HepG2 (cell line): Measurements from ENCODE around the gene VKORC1. TPM values are rescaled to one million over a fixed set of nuclear protein-coding genes. Genes with fewer than 3 reads are reported as not detected.
A peak's percentile ranks its signal among the peaks of the same experiment; 100 is the strongest.

Source experiments
- CREB1 ChIP-seq, 2 experiments: fragments of 450-650 bp in 1 of 2; IDR thresholded peaks; 2 replicates each; pipeline ENCODE4 v1.6.1; 2016 to 2017; ENCODE audit warnings: control low read depth in 1 of 2, mild to moderate bottlenecking in 1 of 2, missing compliant biosample characterization in 1 of 2, missing genetic modification characterization in 1 of 2
- DMAP1 ChIP-seq: IDR thresholded peaks from 2 replicates; pipeline ENCODE4 v1.6.1; 2016
- KAT7 ChIP-seq: IDR thresholded peaks from 2 replicates; pipeline ENCODE4 v1.6.1; 2018; ENCODE audit warnings: borderline replicate concordance, missing compliant biosample characterization
- KLF13 ChIP-seq: sonication (generic); formaldehyde crosslinking; IDR thresholded peaks from 2 replicates; pipeline ENCODE4 v1.4.0; 2020; ENCODE audit warnings: mild to moderate bottlenecking, missing genetic modification reagents
- LCORL ChIP-seq, 2 experiments: fragments of 450-650 bp in 1 of 2; sonication (generic) in 1 of 2; formaldehyde crosslinking in 1 of 2; IDR thresholded peaks; 2 replicates each; pipeline versions ENCODE4 v1.5.0 to v1.6.1; 2017 to 2020; ENCODE audit warnings: antibody characterized with exemption in 1 of 2, missing genetic modification reagents in 1 of 2
- NR3C1 ChIP-seq: sonication (generic); formaldehyde crosslinking; IDR thresholded peaks from 2 replicates; pipeline ENCODE4 v1.4.0; 2020; ENCODE audit warnings: missing genetic modification reagents
- PPARG ChIP-seq: conservative IDR thresholded peaks from 2 replicates; pipeline ENCODE4 v1.6.1; 2016; ENCODE audit warnings: missing biosample characterization, missing genetic modification reagents
- RBFOX2 ChIP-seq: fragments of 200-400 bp; formaldehyde crosslinking; IDR thresholded peaks from 2 replicates; pipeline ENCODE4 v1.6.1; 2017; ENCODE audit warnings: low read depth, mild to moderate bottlenecking, low read length
- SPEN ChIP-seq: sonication (generic); formaldehyde crosslinking; IDR thresholded peaks from 2 replicates; pipeline ENCODE4 v1.5.1; 2020; ENCODE audit warnings: low read depth, mild to moderate bottlenecking, missing genetic modification reagents
- ZBTB42 ChIP-seq: sonication (generic); formaldehyde crosslinking; IDR thresholded peaks from 2 replicates; pipeline ENCODE4 v1.5.0; 2020; ENCODE audit warnings: mild to moderate bottlenecking, missing genetic modification reagents
- ZNF224 ChIP-seq: sonication (generic); formaldehyde crosslinking; IDR thresholded peaks from 2 replicates; pipeline ENCODE4 v1.5.0; 2020; ENCODE audit warnings: mild to moderate bottlenecking, missing genetic modification reagents
- ZNF878 ChIP-seq: sonication (generic); formaldehyde crosslinking; IDR thresholded peaks from 2 replicates; pipeline ENCODE4 v1.8.1; 2023; ENCODE audit warnings: mild to moderate bottlenecking, missing genetic modification reagents, moderate library complexity
- ZSCAN21 ChIP-seq: sonication (generic); formaldehyde crosslinking; IDR thresholded peaks from 2 replicates; pipeline ENCODE4 v1.8.0; 2022; ENCODE audit warnings: mild to moderate bottlenecking, missing genetic modification reagents, moderate library complexity, borderline replicate concordance
- ZSCAN30 ChIP-seq: sonication (generic); formaldehyde crosslinking; IDR thresholded peaks from 2 replicates; pipeline ENCODE4 v1.5.0; 2020; ENCODE audit warnings: mild to moderate bottlenecking, missing genetic modification reagents
- polyA plus RNA-seq, 8 experiments: library from polyadenylated mRNA; depleted of rRNA in 3 of 8; stranded (reverse) in 7 of 8; unstranded in 1 of 8; fragments of >200 nt; fragmentation: Illumina TruSeq in 4 of 8; extraction: Trizol in 4 of 8; gene quantifications; 2 replicates each; pipeline versions ENCODE4 v1.2.1 to v1.2.3, GENCODE V29; 2011 to 2016; ENCODE audit warnings: low read depth in 4 of 8, missing spikeins in 1 of 8, mixed read lengths in 1 of 8; ENCODE audit not compliant: insufficient read depth in 1 of 8
- total RNA-seq, 5 experiments: library from RNA; depleted of rRNA; stranded (reverse); fragments of >200 nt; fragmentation: Illumina TruSeq; extraction: Trizol; gene quantifications; 2 replicates each; pipeline ENCODE4 v1.2.3, GENCODE V29; 2016; ENCODE audit warnings: low read depth in 1 of 5
- TF ChIP-seq, protein P1 (sequence below): sonication (generic); formaldehyde crosslinking; IDR thresholded peaks from 2 replicates; pipeline ENCODE4 v1.4.0; 2020; ENCODE audit warnings: missing genetic modification reagents, borderline replicate concordance
- TF ChIP-seq, protein P2 (sequence below): sonication (generic); formaldehyde crosslinking; IDR thresholded peaks from 2 replicates; pipeline ENCODE4 v1.8.1; 2023; ENCODE audit warnings: mild to moderate bottlenecking, missing genetic modification reagents
- TF ChIP-seq, protein P3 (sequence below): sonication (generic); formaldehyde crosslinking; IDR thresholded peaks from 2 replicates; pipeline ENCODE4 v1.4.0; 2020; ENCODE audit warnings: missing genetic modification reagents
- TF ChIP-seq, protein P4 (sequence below): sonication (generic); formaldehyde crosslinking; IDR thresholded peaks from 2 replicates; pipeline ENCODE4 v1.5.1; 2020; ENCODE audit warnings: mild to moderate bottlenecking, missing genetic modification reagents, borderline replicate concordance
- TF ChIP-seq, protein P5 (sequence below): IDR thresholded peaks from 2 replicates; pipeline ENCODE4 v1.6.1; 2016; ENCODE audit warnings: missing biosample characterization, missing genetic modification reagents, low read depth
- TF ChIP-seq, protein P6 (sequence below): sonication (generic); formaldehyde crosslinking; IDR thresholded peaks from 2 replicates; pipeline ENCODE4 v1.4.0; 2020; ENCODE audit warnings: missing genetic modification reagents

The VKORC1 gene
- total and polyA plus RNA-seq, 2 of the 13 experiments (the other 11 are each of a cell fraction or from before 2014, with no cell fraction given): 141 to 615 TPM

DNA sequence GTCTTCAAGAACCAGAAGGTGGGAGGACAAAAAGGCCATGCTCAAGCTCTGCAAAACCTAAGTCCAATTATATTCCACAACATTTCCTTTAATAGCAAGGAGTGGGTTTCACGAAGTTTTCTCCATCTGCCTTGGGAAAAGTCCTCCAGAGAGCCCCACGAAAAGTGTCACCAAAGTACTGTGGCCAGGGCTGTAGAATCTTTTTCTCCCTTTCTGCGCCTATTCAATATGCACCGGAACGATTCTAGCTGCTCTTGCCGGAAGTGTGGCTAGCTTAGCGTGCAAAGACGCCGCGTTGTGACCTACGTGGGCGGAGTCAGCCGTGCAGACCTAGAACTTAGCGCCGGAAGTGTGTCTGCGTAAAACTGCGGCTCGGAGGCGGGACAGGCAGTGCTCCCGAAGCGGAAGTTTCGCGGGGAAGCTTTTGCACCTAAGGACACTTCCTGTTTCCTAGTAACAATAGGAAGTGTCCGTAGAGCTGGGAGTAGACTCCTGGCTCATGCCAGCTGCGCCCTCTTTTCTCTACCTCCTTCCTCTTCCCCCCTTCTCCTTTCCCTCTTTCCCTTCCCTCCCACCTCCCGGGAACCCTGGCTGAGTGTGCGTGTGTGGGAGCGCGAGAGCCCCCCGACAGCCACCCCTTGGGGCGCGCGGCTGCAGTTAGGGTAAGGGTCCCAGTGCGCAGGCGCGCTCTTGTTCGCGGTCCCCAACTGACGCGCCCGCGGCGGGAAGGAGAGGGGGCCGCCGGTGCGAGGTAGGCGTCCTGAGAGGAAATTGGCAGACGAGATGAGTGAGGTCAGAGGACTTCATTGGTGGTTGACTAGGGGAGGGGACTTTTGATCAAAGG is 20.4 kb downstream of the VKORC1 start, which contains the start of the genes ZNF646 and ZNF668 (continued):
- TF ChIP-seq, protein P1, sequence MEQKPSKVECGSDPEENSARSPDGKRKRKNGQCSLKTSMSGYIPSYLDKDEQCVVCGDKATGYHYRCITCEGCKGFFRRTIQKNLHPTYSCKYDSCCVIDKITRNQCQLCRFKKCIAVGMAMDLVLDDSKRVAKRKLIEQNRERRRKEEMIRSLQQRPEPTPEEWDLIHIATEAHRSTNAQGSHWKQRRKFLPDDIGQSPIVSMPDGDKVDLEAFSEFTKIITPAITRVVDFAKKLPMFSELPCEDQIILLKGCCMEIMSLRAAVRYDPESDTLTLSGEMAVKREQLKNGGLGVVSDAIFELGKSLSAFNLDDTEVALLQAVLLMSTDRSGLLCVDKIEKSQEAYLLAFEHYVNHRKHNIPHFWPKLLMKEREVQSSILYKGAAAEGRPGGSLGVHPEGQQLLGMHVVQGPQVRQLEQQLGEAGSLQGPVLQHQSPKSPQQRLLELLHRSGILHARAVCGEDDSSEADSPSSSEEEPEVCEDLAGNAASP (CRISPR knock-in tag): peak; percentile 82; the same call in 1 of the 2 replicates
- TF ChIP-seq ZSCAN30 (CRISPR knock-in tag) (no peak; the same call in 1 of the 2 replicates), ZNF878 (CRISPR knock-in tag) (peak; percentile 58; the same call in 1 of the 2 replicates), ZBTB42 (CRISPR knock-in tag) (no peak), PPARG (CRISPR knock-in tag) (no peak; the same call in 1 of the 2 replicates), SPEN (peak; percentile 81; the same call in 1 of the 2 replicates), ZNF224 (CRISPR knock-in tag) (no peak), ZSCAN21 (peak; percentile 51; the same call in 1 of the 2 replicates), DMAP1 (CRISPR knock-in tag) (peak; percentile 85), KLF13 (CRISPR knock-in tag) (peak; percentile 24; the same call in 1 of the 2 replicates), KAT7 (CRISPR knock-in tag) (peak; percentile 89; the same call in 1 of the 2 replicates), CREB1 (IDR thresholded peaks at IDR 0.05) (peak; percentile 90), CREB1 (CRISPR knock-in tag; IDR thresholded peaks at IDR 0.05) (peak; percentile 96), LCORL (IDR thresholded peaks at IDR 0.05) (no peak), LCORL (CRISPR knock-in tag; IDR thresholded peaks at IDR 0.05) (no peak), RBFOX2 (peak; percentile 87), NR3C1 (CRISPR knock-in tag) (no peak)
- TF ChIP-seq, protein P2, sequence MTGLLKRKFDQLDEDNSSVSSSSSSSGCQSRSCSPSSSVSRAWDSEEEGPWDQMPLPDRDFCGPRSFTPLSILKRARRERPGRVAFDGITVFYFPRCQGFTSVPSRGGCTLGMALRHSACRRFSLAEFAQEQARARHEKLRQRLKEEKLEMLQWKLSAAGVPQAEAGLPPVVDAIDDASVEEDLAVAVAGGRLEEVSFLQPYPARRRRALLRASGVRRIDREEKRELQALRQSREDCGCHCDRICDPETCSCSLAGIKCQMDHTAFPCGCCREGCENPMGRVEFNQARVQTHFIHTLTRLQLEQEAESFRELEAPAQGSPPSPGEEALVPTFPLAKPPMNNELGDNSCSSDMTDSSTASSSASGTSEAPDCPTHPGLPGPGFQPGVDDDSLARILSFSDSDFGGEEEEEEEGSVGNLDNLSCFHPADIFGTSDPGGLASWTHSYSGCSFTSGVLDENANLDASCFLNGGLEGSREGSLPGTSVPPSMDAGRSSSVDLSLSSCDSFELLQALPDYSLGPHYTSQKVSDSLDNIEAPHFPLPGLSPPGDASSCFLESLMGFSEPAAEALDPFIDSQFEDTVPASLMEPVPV (CRISPR knock-in tag): peak; percentile 88; the same call in 1 of the 2 replicates
- TF ChIP-seq, protein P3, sequence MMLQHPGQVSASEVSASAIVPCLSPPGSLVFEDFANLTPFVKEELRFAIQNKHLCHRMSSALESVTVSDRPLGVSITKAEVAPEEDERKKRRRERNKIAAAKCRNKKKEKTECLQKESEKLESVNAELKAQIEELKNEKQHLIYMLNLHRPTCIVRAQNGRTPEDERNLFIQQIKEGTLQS (CRISPR knock-in tag): no peak
- TF ChIP-seq, protein P4, sequence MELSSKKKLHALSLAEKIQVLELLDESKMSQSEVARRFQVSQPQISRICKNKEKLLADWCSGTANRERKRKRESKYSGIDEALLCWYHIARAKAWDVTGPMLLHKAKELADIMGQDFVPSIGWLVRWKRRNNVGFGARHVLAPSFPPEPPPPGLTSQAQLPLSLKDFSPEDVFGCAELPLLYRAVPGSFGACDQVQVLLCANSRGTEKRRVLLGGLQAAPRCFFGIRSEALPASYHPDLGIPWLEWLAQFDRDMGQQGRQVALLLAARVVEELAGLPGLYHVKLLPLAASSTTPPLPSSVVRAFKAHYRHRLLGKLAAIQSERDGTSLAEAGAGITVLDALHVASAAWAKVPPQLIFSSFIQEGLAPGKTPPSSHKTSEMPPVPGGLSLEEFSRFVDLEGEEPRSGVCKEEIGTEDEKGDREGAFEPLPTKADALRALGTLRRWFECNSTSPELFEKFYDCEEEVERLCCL (CRISPR knock-in tag): 0 out of 2 replicates have a peak, but pooled peaks have one; percentile 19
- TF ChIP-seq, protein P5, sequence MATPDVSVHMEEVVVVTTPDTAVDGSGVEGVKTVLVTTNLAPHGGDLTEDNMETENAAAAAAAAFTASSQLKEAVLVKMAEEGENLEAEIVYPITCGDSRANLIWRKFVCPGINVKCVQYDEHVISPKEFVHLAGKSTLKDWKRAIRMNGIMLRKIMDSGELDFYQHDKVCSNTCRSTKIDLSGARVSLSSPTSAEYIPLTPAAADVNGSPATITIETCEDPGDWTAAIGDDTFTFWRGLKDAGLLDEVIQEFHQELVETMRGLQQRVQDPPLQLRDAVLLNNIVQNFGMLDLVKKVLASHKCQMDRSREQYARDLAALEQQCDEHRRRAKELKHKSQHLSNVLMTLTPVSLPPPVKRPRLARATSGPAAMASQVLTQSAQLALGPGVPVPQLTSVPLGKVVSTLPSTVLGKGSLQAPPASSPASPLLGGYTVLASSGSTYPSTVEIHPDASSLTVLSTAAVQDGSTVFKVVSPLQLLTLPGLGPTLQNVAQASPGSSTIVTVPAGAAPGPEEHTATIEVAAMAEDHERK: peak; percentile 97
- TF ChIP-seq, protein P6, sequence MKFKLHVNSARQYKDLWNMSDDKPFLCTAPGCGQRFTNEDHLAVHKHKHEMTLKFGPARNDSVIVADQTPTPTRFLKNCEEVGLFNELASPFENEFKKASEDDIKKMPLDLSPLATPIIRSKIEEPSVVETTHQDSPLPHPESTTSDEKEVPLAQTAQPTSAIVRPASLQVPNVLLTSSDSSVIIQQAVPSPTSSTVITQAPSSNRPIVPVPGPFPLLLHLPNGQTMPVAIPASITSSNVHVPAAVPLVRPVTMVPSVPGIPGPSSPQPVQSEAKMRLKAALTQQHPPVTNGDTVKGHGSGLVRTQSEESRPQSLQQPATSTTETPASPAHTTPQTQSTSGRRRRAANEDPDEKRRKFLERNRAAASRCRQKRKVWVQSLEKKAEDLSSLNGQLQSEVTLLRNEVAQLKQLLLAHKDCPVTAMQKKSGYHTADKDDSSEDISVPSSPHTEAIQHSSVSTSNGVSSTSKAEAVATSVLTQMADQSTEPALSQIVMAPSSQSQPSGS (CRISPR knock-in tag): peak; percentile 85; the same call in 1 of the 2 replicates
